HG02678 (cell line): ENCODE measurements around the gene SLC18A2.
"Not testable (repeated sequence)": the region's sequence is repeated elsewhere in the genome, so short reads cannot be mapped to it uniquely, and the experiment has no call there.

ENCODE experiments used
- ATAC-seq: cut with Tn5 transposase; IDR thresholded peaks from one replicate; pipeline ENCODE4 v1.9.1; 2021; ENCODE audit warnings: mild to moderate bottlenecking, moderate library complexity; ENCODE audit not compliant: unreplicated experiment

The SLC18A2 gene

GRCh38 chr10:117240621-117241529 is at the start of gene SLC18A2:
TSS of gene SLC18A2 (plus strand) at chr10:117241114. CDS start at chr10:117241694, 580 bp downstream.
- ATAC-seq = no peak

- ATAC-seq = no peak
Measured at GRCh38 chr10:117197189-117197588, 43.7 kb upstream of the SLC18A2 start, which contains the start of gene KCNK18. TSS of gene KCNK18 (plus strand) at chr10:117197489. CDS start at chr10:117197489, 0 bp downstream.

GRCh38 chr10:117198088-117198487 is 42.8 kb upstream of the SLC18A2 start:
- no peak for ATAC-seq

GRCh38 chr10:117201826-117202225 is 39.1 kb upstream of the SLC18A2 start:
- ATAC-seq = no peak

- no peak for ATAC-seq
Measured at GRCh38 chr10:117204316-117204715, 36.6 kb upstream of the SLC18A2 start.

GRCh38 chr10:117212176-117212575 is 28.7 kb upstream of the SLC18A2 start:
- no peak for ATAC-seq

- no peak for ATAC-seq
Measured at GRCh38 chr10:117214401-117214800, 26.5 kb upstream of the SLC18A2 start.

GRCh38 chr10:117215079-117215478 is 25.8 kb upstream of the SLC18A2 start:
- no peak for ATAC-seq

- ATAC-seq = no peak
Measured at GRCh38 chr10:117216028-117216427, 24.9 kb upstream of the SLC18A2 start.

- peak; percentile 85 for ATAC-seq
Measured at GRCh38 chr10:117216611-117217195, 24.2 kb upstream of the SLC18A2 start.

- peak; percentile 61 for ATAC-seq
Measured at GRCh38 chr10:117217196-117217761, 23.6 kb upstream of the SLC18A2 start.

GRCh38 chr10:117218654-117219053 is 22.3 kb upstream of the SLC18A2 start:
- no peak for ATAC-seq

GRCh38 chr10:117221156-117221711 is 19.7 kb upstream of the SLC18A2 start:
- ATAC-seq = no peak

- no peak for ATAC-seq
Measured at GRCh38 chr10:117222552-117222951, 18.4 kb upstream of the SLC18A2 start.

- ATAC-seq = no peak
Measured at GRCh38 chr10:117222976-117223692, 17.8 kb upstream of the SLC18A2 start.

GRCh38 chr10:117223693-117224430 is 17.1 kb upstream of the SLC18A2 start:
- ATAC-seq = no peak

GRCh38 chr10:117224881-117225280 is 16.0 kb upstream of the SLC18A2 start:
- ATAC-seq = no peak

GRCh38 chr10:117226813-117227451 is 14.0 kb upstream of the SLC18A2 start:
- ATAC-seq = no peak

GRCh38 chr10:117228210-117228609 is 12.7 kb upstream of the SLC18A2 start:
- ATAC-seq = no peak

GRCh38 chr10:117230107-117230506 is 10.8 kb upstream of the SLC18A2 start:
- ATAC-seq = not testable (repeated sequence)
